ENCODE results near the gene ATP23.

DNA sequence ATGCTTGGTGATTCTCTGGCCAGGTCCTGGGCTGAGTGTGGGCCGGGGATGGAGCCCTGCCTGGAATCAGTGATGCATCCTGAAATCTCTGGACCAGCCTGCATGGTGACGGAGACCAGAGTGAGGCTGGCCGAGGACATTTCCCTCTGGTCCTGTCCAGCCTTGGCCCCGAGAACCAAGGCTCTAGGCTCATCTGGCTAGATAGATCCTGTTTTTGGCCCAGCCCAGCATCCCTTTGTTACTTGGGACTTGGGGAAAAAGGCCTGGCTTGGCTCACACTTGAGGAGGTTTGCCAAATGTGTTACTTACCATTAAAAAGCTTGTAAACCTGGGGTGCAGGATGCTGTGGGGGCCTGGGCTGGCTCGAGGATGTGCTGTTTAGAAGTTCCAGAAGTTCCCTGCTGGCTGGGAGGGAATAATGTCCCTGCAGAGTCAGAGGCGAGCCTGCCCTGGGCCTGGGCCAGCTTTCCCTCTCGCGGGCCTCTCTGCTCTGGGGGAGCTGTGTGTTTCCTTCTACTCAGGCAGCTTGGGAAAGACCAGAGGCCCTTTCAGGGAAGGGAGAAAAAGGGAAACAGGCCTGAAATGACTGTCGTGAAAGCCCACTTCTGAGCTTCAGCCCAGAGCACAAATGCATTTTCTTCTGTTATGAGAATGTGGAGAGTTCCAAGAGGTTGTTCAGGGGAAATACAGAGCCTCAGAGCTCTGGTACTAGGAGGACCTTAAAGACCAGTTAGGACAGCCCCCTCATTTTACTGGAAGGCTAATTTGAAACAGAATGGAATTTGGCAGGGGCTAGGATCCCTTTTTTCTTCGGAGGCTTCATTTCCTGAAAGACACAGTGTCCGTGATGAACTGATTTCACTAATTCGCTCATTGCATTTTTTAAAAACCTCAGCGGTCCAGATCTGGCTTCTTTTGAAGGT is 47.7 kb upstream of the ATP23 start:
- no peak for TF ChIP-seq CTCF (conservative IDR thresholded peaks at IDR 0.05; ENCODE audit: low read length)
- TF ChIP-seq EZH2phosphoT487 (IDR thresholded peaks at IDR 0.05; ENCODE audit: borderline replicate concordance, low read depth, low read length), result no peak
